CD14-positive monocyte (primary cell): ENCODE results near the gene HAND1. TPM values are rescaled to one million over a fixed set of nuclear protein-coding genes. Genes with fewer than 3 reads are reported as not detected.

Experiments used
- DNase-seq, 3 donors: peaks; one replicate each; pipeline ENCODE4 v3.0.0-alpha.2; 2011 to 2022
- H2AFZ ChIP-seq: 2 replicates; pipeline ENCODE4 v1.6.0; 2012; ENCODE audit warnings: mild to moderate bottlenecking, low read depth, low read length, inconsistent platforms; ENCODE audit not compliant: insufficient read depth, poor library complexity, severe bottlenecking
- H3K27ac ChIP-seq, 2 donors: 1 replicate in 1 of 2; 2 replicates in 1 of 2; pipeline ENCODE4 v1.5.1; 2012 to 2013; ENCODE audit warnings: low read length in 2 of 2, control low read depth in 1 of 2, inconsistent platforms in 1 of 2, low read depth in 1 of 2, mild to moderate bottlenecking in 1 of 2
- H3K27me3 ChIP-seq, 2 donors: one replicate each; pipeline versions ENCODE4 v1.6.0 to v1.6.1; 2011 to 2013; ENCODE audit warnings: low read length in 2 of 2; ENCODE audit not compliant: control insufficient read depth in 2 of 2, insufficient read depth in 2 of 2
- H3K36me3 ChIP-seq, 2 donors: replicated peaks in 1 of 2; 1 replicate in 1 of 2; 2 replicates in 1 of 2; pipeline versions ENCODE4 v1.5.1 to v1.6.1; 2012 to 2013; ENCODE audit warnings: low read length in 2 of 2, control low read depth in 1 of 2, inconsistent platforms in 1 of 2, mild to moderate bottlenecking in 1 of 2; ENCODE audit not compliant: insufficient read depth in 2 of 2, control insufficient read depth in 1 of 2
- H3K4me1 ChIP-seq, 2 donors: 1 replicate in 1 of 2; 2 replicates in 1 of 2; pipeline versions ENCODE4 v1.5.1 to v1.6.1; 2012 to 2013; ENCODE audit warnings: low read length in 2 of 2, control low read depth in 1 of 2, inconsistent platforms in 1 of 2, mild to moderate bottlenecking in 1 of 2, moderate library complexity in 1 of 2; ENCODE audit not compliant: insufficient read depth in 2 of 2, control insufficient read depth in 1 of 2
- H3K4me2 ChIP-seq: replicated peaks from 2 replicates; pipeline ENCODE3; 2012; ENCODE audit warnings: low read length, moderate library complexity, mild to moderate bottlenecking; ENCODE audit not compliant: poor library complexity, severe bottlenecking; ENCODE audit errors: extremely low read depth
- H3K4me3 ChIP-seq, 3 experiments: fragments of 200-600 bp in 1 of 3; sonication (generic) in 1 of 3; replicated peaks in 1 of 3; 1 replicate in 2 of 3; 2 replicates in 1 of 3; pipeline ENCODE4 v1.5.1; 2011 to 2013; ENCODE audit warnings: low read length in 3 of 3, mild to moderate bottlenecking in 3 of 3, control low read depth in 2 of 3, low read depth in 2 of 3, inconsistent platforms in 1 of 3, moderate library complexity in 1 of 3
- H3K79me2 ChIP-seq: 2 replicates; pipeline ENCODE4 v1.6.0; 2012; ENCODE audit warnings: mild to moderate bottlenecking, control low read depth, inconsistent platforms, low read length, moderate library complexity; ENCODE audit not compliant: insufficient read depth
- H3K9ac ChIP-seq: 2 replicates; pipeline ENCODE4 v1.6.0; 2017; ENCODE audit warnings: low read length, mild to moderate bottlenecking; ENCODE audit not compliant: insufficient read depth, poor library complexity, severe bottlenecking
- H3K9me3 ChIP-seq, 2 donors: replicated peaks in 1 of 2; 1 replicate in 1 of 2; 2 replicates in 1 of 2; pipeline versions ENCODE4 v1.5.1 to v1.6.1; 2012 to 2013; ENCODE audit warnings: low read length in 2 of 2, control low read depth in 1 of 2; ENCODE audit not compliant: control insufficient read depth in 1 of 2, insufficient read depth in 1 of 2
- H4K20me1 ChIP-seq: 2 replicates; pipeline ENCODE4 v1.6.0; 2012; ENCODE audit warnings: mild to moderate bottlenecking, low read length, control low read depth, moderate library complexity; ENCODE audit not compliant: insufficient read depth
- H3K27ac Mint-ChIP-seq, 7 donors: one replicate each; pipeline ENCODE4 v1.8.0; 2020; ENCODE audit warnings: mild to moderate bottlenecking in 7 of 7, mixed read lengths in 7 of 7, moderate library complexity in 6 of 7, inconsistent platforms in 2 of 7
- H3K27me3 Mint-ChIP-seq, 3 donors: one replicate each; pipeline ENCODE4 v1.8.0; 2021 to 2022; ENCODE audit warnings: low read depth in 3 of 3, mild to moderate bottlenecking in 3 of 3, mixed read lengths in 3 of 3, moderate library complexity in 3 of 3, inconsistent platforms in 1 of 3
- H3K36me3 Mint-ChIP-seq, 2 donors: one replicate each; pipeline ENCODE4 v1.8.0; 2020; ENCODE audit warnings: mixed read lengths in 2 of 2, inconsistent platforms in 1 of 2, mild to moderate bottlenecking in 1 of 2
- H3K4me1 Mint-ChIP-seq: one replicate; pipeline ENCODE4 v1.8.0; 2020; ENCODE audit warnings: mild to moderate bottlenecking, mixed read lengths
- H3K4me3 Mint-ChIP-seq, 2 donors: one replicate each; pipeline ENCODE4 v1.8.0; 2020; ENCODE audit warnings: mild to moderate bottlenecking in 2 of 2, mixed read lengths in 2 of 2, moderate library complexity in 1 of 2
- H3K9me3 Mint-ChIP-seq, 7 donors: one replicate each; pipeline ENCODE4 v1.8.0; 2020 to 2022; ENCODE audit warnings: mixed read lengths in 7 of 7, mild to moderate bottlenecking in 6 of 7, moderate library complexity in 6 of 7, inconsistent platforms in 2 of 7
- CTCF ChIP-seq: fragments of 200-600 bp; IDR thresholded peaks from one replicate; pipeline ENCODE4 v1.8.0; 2022; ENCODE audit warnings: antibody characterized with exemption, mild to moderate bottlenecking
- WGBS: methylation state at CpG from one replicate; pipeline ENCODE4 v1.1.5; 2013; ENCODE audit warnings: missing lambda C conversion rate; ENCODE audit not compliant: insufficient coverage; 5-methylcytosine and 5-hydroxymethylcytosine counted together
- intact Hi-C, 2 donors: fragments of 100-400 bp; cut with micrococcal nuclease; formaldehyde crosslinking; loops; one replicate each; pipeline versions ENCODE4 v1.15.0 to v1.15.1; 2023
- polyA plus RNA-seq, 3 donors: library from polyadenylated mRNA; depleted of rRNA in 1 of 3; unstranded in 2 of 3; stranded (reverse) in 1 of 3; fragments of 300-500 nt in 2 of 3; fragments of >200 nt in 1 of 3; fragmentation: Illumina TruSeq in 2 of 3; gene quantifications; 1 replicate in 2 of 3; 2 replicates in 1 of 3; pipeline ENCODE4 v1.2.3, GENCODE V29; 2012 to 2021

Gene HAND1
- polyA plus RNA-seq, 3 donors = not detected

DNA sequence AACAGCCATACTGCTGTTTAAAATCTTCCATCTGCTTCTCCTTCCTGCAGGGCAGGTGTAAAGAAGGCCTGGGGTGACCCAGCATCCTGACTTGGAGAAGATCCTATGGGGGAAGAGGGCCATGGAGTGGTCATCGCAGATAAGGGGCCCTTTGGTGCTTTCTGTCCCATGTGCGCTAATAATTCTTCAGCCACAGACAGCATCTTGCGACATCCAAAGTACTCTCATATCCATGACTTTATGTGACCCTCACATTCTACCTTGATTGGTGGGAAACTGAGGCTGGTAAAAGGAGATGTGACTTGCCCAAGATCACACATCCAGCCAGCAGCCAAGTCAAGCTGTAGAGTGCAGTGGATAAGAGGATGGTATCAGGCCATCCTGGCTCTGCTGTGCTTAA is 44.3 kb upstream of the HAND1 start:
- Mint-ChIP-seq H3K9me3 (peaks cover 0 to 3% (median 0%) of the 10 kb centered on the region in 7 donors), H3K27ac (no peak overlapping the region), H3K27me3 (peaks cover 19 to 32% (median 24%) of the 10 kb centered on the region in 3 donors), H3K36me3 (no peaks in the 10 kb centered on the region), H3K4me3 (peak overlapping the region in 1 of 2 donors; percentile 39), H3K4me1 (peaks cover 3% of the 10 kb centered on the region)
- no CpG with 5 or more reads among the region's 3 CpGs for WGBS
- Histone ChIP-seq H3K4me2 (no peak overlapping the region), H2AFZ (no peak overlapping the region), H3K27ac (no peak overlapping the region), H3K36me3 (no peaks in the 10 kb centered on the region), H3K27me3 (peaks cover 0 to 11% of the 10 kb centered on the region in 2 donors), H4K20me1 (no peaks in the 10 kb centered on the region), H3K9ac (no peak overlapping the region), H3K9me3 (no peaks in the 10 kb centered on the region), H3K4me1 (no peaks in the 10 kb centered on the region), H3K79me2 (no peaks in the 10 kb centered on the region), H3K4me3 (no peak overlapping the region)
- no peak for TF ChIP-seq CTCF
- intact Hi-C loops = loop anchor here in 1 of 2 donors (10.0 kb wide), 1 partner anchor 83 kb away; no protein-coding TSS in a partner anchor
- no peak for DNase-seq

GRCh38 chr5:154521756-154522155 is 43.7 kb upstream of the HAND1 start:
- Mint-ChIP-seq H3K9me3 (peaks cover 0 to 1% (median 0%) of the 10 kb centered on the region in 7 donors), H3K4me3 (peak overlapping the region in 1 of 2 donors; percentile 39), H3K27me3 (peaks cover 19 to 32% (median 24%) of the 10 kb centered on the region in 3 donors), H3K36me3 (no peaks in the 10 kb centered on the region), H3K4me1 (peaks cover 3% of the 10 kb centered on the region), H3K27ac (no peak overlapping the region)
- H2AFZ ChIP-seq = no peak overlapping the region
- H3K4me1 ChIP-seq = no peaks in the 10 kb centered on the region
- H3K27ac ChIP-seq = no peak overlapping the region
- peaks cover 0 to 11% of the 10 kb centered on the region in 2 donors for H3K27me3 ChIP-seq
- no peaks in the 10 kb centered on the region for H3K36me3 ChIP-seq
- no peak for DNase-seq
- H3K4me3 ChIP-seq = no peak overlapping the region
- intact Hi-C loops = loop anchor here in 1 of 2 donors (10.0 kb wide), 1 partner anchor 83 kb away; no protein-coding TSS in a partner anchor
- H3K9me3 ChIP-seq = no peaks in the 10 kb centered on the region
- 81% methylated on average over 2 of the region's 3 CpGs for WGBS
- H4K20me1 ChIP-seq = no peaks in the 10 kb centered on the region
- TF ChIP-seq CTCF = no peak
- no peaks in the 10 kb centered on the region for H3K79me2 ChIP-seq
- no peak overlapping the region for H3K9ac ChIP-seq
- no peak overlapping the region for H3K4me2 ChIP-seq
